PFSK-1 (cell line): ENCODE measurements around the gene NKX6-1.

Experiments
- FOXP2 ChIP-seq: optimal IDR thresholded peaks from 2 replicates; pipeline ENCODE3; 2011; ENCODE audit warnings: borderline replicate concordance, control low read depth, inconsistent platforms; ENCODE audit not compliant: insufficient read depth; ENCODE audit errors: extremely low read length, extremely low read depth
- POLR2AphosphoS5 ChIP-seq: IDR thresholded peaks from 2 replicates; pipeline ENCODE4 v1.6.1; 2012; ENCODE audit warnings: low read depth, mild to moderate bottlenecking, control low read depth, low read length, moderate library complexity
- REST ChIP-seq, 2 experiments: IDR thresholded peaks; 2 replicates each; pipeline versions ENCODE4 v1.6.1 to v1.8.0; 2011 to 2012; ENCODE audit warnings: low read depth in 2 of 2, low read length in 2 of 2, control low read depth in 1 of 2, inconsistent platforms in 1 of 2, mild to moderate bottlenecking in 1 of 2, moderate library complexity in 1 of 2; ENCODE audit not compliant: insufficient read depth in 1 of 2
- SIN3A ChIP-seq: IDR thresholded peaks from 2 replicates; pipeline ENCODE4 v1.6.1; 2012; ENCODE audit warnings: mild to moderate bottlenecking, low read length, moderate library complexity, borderline replicate concordance; ENCODE audit not compliant: insufficient read depth
- TAF1 ChIP-seq: IDR thresholded peaks from 2 replicates; pipeline ENCODE4 v1.6.1; 2012; ENCODE audit warnings: low read length, control low read depth, borderline replicate concordance; ENCODE audit not compliant: insufficient read depth

Gene NKX6-1

GRCh38 chr4:84512277-84512676 lies 13.2 kb upstream of the NKX6-1 start:
- no peak for TF ChIP-seq TAF1
- TF ChIP-seq SIN3A = no peak
- no peak for TF ChIP-seq POLR2AphosphoS5
- TF ChIP-seq REST (IDR thresholded peaks at IDR 0.05; ENCODE audit: insufficient read depth in 1 of 2, low read depth in 2 of 2, low read length in 2 of 2) = no peak
- no peak for TF ChIP-seq FOXP2

- TF ChIP-seq POLR2AphosphoS5 (no peak), FOXP2 (no peak)
These were observed 12.6 kb upstream of the NKX6-1 start for GRCh38 chr4:84511703-84512102.

- TF ChIP-seq FOXP2 = no peak
- TF ChIP-seq POLR2AphosphoS5 = no peak
- TF ChIP-seq REST (IDR thresholded peaks at IDR 0.05; ENCODE audit: insufficient read depth in 1 of 2, low read depth in 2 of 2, low read length in 2 of 2) = no peak
- TF ChIP-seq SIN3A = no peak
- TF ChIP-seq TAF1 = no peak
These were observed 8.8 kb upstream of the NKX6-1 start for GRCh38 chr4:84507941-84508340.

GRCh38 chr4:84504821-84505220 lies 5.7 kb upstream of the NKX6-1 start:
- no peak for TF ChIP-seq POLR2AphosphoS5
- no peak for TF ChIP-seq SIN3A
- no peak for TF ChIP-seq REST (IDR thresholded peaks at IDR 0.05; ENCODE audit: insufficient read depth in 1 of 2, low read depth in 2 of 2, low read length in 2 of 2)
- no peak for TF ChIP-seq TAF1
- no peak for TF ChIP-seq FOXP2

- TF ChIP-seq SIN3A (no peak), TAF1 (no peak), POLR2AphosphoS5 (no peak), REST (IDR thresholded peaks at IDR 0.05; ENCODE audit: insufficient read depth in 1 of 2, low read depth in 2 of 2, low read length in 2 of 2) (no peak), FOXP2 (no peak)
These were observed 4.7 kb upstream of the NKX6-1 start for GRCh38 chr4:84503495-84504437.
